HG03378 (cell line): Measurements from ENCODE around the gene DNAJB6.

Experiments
- ATAC-seq: cut with Tn5 transposase; IDR thresholded peaks from one replicate; pipeline ENCODE4 v1.9.1; 2021; ENCODE audit warnings: mild to moderate bottlenecking, moderate library complexity; ENCODE audit not compliant: unreplicated experiment

The DNAJB6 gene

GRCh38 chr7:157462419-157462771 lies 125.6 kb downstream of the DNAJB6 start:
- no peak for ATAC-seq

- ATAC-seq = no peak
Measured at GRCh38 chr7:157462840-157463239, 126.0 kb downstream of the DNAJB6 start.

DNA sequence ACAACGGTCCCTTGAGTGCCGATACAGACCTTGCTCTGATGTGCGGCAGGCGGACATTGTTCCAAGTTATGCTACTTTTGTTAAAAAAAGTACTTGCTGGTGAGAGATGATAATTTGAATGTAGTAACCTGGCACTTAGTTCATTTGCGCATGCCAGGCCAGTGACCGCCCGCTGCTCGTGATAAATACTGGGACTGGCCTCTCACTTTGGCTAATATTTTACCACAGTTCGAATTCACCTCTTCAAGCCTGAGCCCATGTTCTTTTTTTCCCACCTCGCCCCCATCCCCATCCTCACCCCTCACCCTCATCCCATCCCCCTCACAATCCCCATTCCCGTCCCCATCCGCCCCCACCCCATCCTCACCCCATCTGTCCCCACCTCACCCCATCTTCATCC lies 126.4 kb downstream of the DNAJB6 start:
- no peak for ATAC-seq

DNA sequence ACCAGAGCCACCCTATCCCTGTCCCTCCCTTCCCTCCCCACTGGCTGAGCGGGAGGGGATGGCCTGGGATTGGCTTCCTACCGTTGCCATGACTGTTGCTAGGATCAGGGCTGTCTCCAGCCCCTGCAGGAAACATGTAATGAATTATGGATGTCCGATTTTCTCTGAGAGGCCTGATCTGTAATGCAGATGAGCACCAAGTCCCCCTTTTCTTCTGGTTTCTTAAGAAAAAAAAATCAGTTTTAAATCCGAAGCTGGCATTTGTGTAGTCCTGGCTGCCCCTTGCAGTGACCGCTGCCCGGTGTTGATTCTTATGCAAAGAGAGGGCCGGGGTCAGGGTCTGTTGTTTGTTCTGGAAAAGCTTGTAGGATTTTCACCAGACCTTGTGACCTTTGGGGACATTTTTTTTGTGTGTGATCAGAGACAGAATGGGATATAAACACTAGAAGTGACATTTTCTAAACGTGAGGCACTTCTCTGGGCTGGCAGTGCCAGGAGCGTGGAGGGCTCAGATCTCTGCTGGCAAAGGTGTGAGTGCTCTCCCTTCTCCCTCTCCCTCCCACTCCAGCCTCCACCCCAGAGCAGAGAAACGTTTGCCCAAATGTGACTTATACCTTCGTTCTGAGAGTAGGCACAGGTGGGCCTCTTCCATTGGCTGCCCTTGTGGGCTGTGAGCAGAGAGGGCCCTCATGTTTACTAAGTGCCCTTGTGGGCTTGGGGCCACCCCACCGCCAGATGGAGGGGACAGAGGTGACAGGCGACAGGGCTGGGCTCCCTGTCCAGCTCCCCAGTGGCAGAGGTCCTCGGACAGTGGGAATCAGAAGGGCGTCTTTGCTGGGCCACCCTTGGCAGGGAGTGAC lies 127.5 kb downstream of the DNAJB6 start:
- no peak for ATAC-seq

DNA sequence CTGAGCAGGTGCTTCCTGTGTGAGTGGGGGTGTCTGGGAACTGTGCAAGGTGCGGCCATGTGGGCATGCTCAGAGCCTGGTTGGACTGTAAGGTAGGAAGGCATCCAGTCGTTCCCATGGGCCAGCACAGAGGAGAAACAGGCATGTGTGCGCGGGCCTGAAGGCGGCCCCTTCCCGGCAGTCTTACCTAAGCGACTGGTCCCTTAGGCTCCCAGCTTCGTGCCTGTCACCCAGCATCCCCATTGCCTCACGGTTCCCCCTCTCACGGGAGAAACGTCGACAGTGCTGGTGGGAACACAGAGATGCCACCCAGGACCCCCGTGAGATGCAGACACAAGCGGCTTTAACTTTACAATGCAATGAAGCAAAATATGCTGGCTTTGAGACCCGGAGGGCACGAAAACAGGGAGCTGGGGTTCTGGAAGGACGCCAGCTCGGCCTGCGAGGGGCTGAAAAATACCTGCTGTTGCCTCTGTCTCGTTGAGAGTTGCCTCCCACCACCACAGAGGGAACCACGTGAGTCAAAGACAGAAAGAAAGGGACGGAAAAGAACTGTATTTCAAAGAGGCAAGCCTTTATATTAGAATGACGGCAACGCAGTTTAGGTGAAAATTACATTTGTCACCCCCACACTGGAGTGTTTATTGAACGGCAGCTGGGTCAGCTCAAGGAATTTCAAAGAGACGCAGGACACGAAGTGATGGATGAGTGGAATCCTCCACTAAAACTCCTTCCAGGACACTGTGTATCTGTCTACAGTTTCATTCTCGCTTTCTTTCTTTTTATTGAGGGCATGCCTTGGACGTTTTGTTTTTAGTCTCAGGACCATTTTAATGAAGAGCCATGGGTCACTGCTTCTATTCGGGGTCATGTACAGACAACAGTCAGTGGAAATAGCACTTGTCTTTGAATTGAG lies 128.4 kb downstream of the DNAJB6 start:
- ATAC-seq = no peak

DNA sequence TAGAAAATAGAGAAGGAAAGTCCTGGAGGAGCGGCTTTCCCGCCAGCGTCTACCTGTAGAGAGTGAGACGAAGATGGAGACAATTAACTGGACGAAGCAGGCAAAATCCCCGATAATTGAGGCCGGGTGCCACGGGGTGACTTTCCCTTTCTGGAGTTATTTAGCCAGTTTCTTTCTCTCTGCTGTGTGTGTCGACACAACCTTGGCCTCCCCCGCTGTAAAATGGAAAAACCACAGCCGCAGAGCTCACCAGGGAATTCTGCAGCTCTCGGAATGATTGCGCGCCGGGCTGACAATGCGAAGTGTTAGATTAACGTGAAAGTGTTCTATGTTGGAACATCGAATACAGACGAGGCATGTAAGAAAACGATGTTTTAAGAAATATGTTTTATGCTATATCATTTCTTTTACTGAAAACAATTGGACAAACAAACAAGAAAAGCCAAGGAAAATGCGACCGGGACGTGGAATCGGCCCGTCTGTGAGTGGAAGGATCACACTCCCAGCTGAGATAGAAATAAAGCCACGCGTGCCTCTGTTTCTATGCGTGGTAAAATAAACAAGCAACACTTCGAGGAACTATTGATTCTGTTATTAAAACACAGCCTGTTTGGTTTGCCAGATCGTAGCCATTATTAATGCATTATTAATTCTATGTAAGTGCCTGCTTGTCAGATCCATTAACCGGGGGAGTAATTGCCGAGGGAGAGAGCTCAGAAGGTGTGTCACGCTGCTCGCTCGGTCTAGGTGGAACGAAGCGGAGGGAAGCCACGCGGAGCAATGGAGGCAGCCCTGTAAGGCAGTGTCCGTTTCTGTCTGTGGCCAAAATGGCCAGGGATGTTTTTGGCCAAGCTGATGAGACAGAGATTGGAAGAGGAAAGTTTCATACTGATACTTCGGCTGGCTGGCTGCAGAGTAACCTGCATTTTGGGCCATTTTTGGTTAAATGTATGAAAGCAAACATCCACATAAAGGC lies 129.4 kb downstream of the DNAJB6 start:
- ATAC-seq = no peak

DNA sequence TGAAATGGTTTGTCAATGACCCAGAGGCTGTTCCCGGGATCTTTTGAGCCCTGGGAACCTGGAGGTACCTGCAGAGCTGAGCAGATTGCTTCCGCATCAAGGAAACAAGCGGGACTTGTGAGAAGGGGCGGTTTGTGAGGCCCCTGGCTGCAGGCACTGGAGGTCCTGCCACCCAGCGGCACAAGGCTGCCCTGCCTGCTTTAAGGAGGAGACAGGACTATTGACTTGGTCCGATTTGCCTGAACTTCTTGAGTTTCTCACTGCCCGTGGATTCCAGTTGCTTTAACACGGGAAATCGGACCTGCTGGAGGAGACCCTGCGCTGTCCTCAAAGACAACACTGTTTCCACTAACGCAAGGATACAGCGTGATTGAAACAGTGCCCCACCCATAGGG lies 130.1 kb downstream of the DNAJB6 start:
- no peak for ATAC-seq
